OCI-LY1 (cell line): Measurements from ENCODE around the gene SYT2.
"Not testable (repeated sequence)": the region's sequence is repeated elsewhere in the genome, so short reads cannot be mapped to it uniquely, and the experiment has no call there.

Source experiments
- H2AFZ ChIP-seq: fragments of 200-600 bp; sonication (generic), shearing (Covaris generic); 2 replicates; pipeline ENCODE4 v1.6.0; 2014; ENCODE audit warnings: antibody characterized with exemption, mild to moderate bottlenecking, low read length
- H3F3A ChIP-seq: fragments of 200-600 bp; sonication (generic), shearing (Covaris generic); 2 replicates; pipeline ENCODE4 v1.6.0; 2014; ENCODE audit warnings: mild to moderate bottlenecking, antibody characterized with exemption, low read length, moderate library complexity; ENCODE audit not compliant: insufficient read depth
- H3K27ac ChIP-seq: fragments of 200-600 bp; sonication (generic); 2 replicates; pipeline ENCODE4 v1.5.1; 2014; ENCODE audit warnings: low read length, mixed run types, mild to moderate bottlenecking, low read depth; ENCODE audit not compliant: poor library complexity, severe bottlenecking
- H3K27me3 ChIP-seq: fragments of 200-600 bp; sonication (generic); 2 replicates; pipeline ENCODE4 v1.6.0; 2014; ENCODE audit warnings: antibody characterized with exemption, mild to moderate bottlenecking, low read length, moderate library complexity; ENCODE audit not compliant: insufficient read depth
- H3K36me3 ChIP-seq: fragments of 200-600 bp; sonication (generic); 2 replicates; pipeline ENCODE4 v1.6.1; 2014; ENCODE audit warnings: mild to moderate bottlenecking, antibody characterized with exemption, low read length, moderate library complexity, mixed read lengths; ENCODE audit not compliant: insufficient read depth
- H3K4me1 ChIP-seq: fragments of 200-600 bp; sonication (generic); 2 replicates; pipeline ENCODE4 v1.5.1; 2014; ENCODE audit warnings: mild to moderate bottlenecking, low read length, moderate library complexity; ENCODE audit not compliant: insufficient read depth, severe bottlenecking
- H3K4me2 ChIP-seq: fragments of 200-600 bp; sonication (generic), shearing (Covaris generic); 2 replicates; pipeline ENCODE4 v1.6.1; 2014; ENCODE audit warnings: low read length
- H3K4me3 ChIP-seq: fragments of 200-600 bp; sonication (generic); 2 replicates; pipeline ENCODE4 v1.5.1; 2014; ENCODE audit warnings: low read length, low read depth, mild to moderate bottlenecking, mixed read lengths; ENCODE audit not compliant: poor library complexity, severe bottlenecking
- H3K79me2 ChIP-seq: fragments of 200-600 bp; shearing (Covaris generic); 2 replicates; pipeline ENCODE4 v1.6.1; 2016; ENCODE audit warnings: mixed run types, low read length, mixed read lengths; ENCODE audit not compliant: insufficient read depth
- H3K9ac ChIP-seq: fragments of 200-600 bp; sonication (generic), shearing (Covaris generic); 2 replicates; pipeline ENCODE4 v1.6.1; 2014; ENCODE audit warnings: mild to moderate bottlenecking, low read length, mixed read lengths
- H3K9me2 ChIP-seq: fragments of 200-600 bp; sonication (generic), shearing (Covaris generic); 2 replicates; pipeline ENCODE4 v1.6.1; 2014; ENCODE audit warnings: low read depth, mild to moderate bottlenecking, low read length, mixed read lengths
- H3K9me3 ChIP-seq: fragments of 200-600 bp; shearing (Covaris generic); 2 replicates; pipeline ENCODE4 v1.6.1; 2014; ENCODE audit warnings: low read length, mixed read lengths
- H4K20me1 ChIP-seq: fragments of 200-600 bp; sonication (generic), shearing (Covaris generic); 2 replicates; pipeline ENCODE4 v1.6.0; 2016; ENCODE audit warnings: mild to moderate bottlenecking, low read length; ENCODE audit not compliant: insufficient read depth
- CTCF ChIP-seq: fragments of 200-600 bp; sonication (generic), shearing (Covaris generic); IDR thresholded peaks from 2 replicates; pipeline ENCODE4 v1.5.1; 2017; ENCODE audit warnings: mild to moderate bottlenecking, antibody characterized with exemption, low read length, moderate library complexity, mixed read lengths
- EZH2 ChIP-seq: fragments of 200-600 bp; sonication (generic), shearing (Covaris generic); IDR thresholded peaks from 2 replicates; pipeline ENCODE4 v1.8.0; 2017; ENCODE audit warnings: borderline replicate concordance, mixed run types, mild to moderate bottlenecking, antibody characterized with exemption, low read length, moderate library complexity, mixed read lengths

SYT2 gene

GRCh38 chr1:202547215-202547614 lies 163.0 kb downstream of the SYT2 start:
- Histone ChIP-seq H3K27me3 (no peaks in the 10 kb centered on the region), H3K4me3 (no peak overlapping the region), H3K9ac (no peak overlapping the region), H3K4me2 (no peak overlapping the region), H4K20me1 (no peaks in the 10 kb centered on the region), H3K9me3 (no peaks in the 10 kb centered on the region), H3K79me2 (no peaks in the 10 kb centered on the region), H3K27ac (no peak overlapping the region), H3F3A (no peaks in the 10 kb centered on the region), H2AFZ (no peak overlapping the region), H3K36me3 (no peaks in the 10 kb centered on the region), H3K4me1 (no peaks in the 10 kb centered on the region), H3K9me2 (no peaks in the 10 kb centered on the region)
- no peak for TF ChIP-seq CTCF
- TF ChIP-seq EZH2 = no peak

- H3K27me3 ChIP-seq, H3K79me2 ChIP-seq, H3K4me2 ChIP-seq, H3K9ac ChIP-seq, H3K36me3 ChIP-seq, H3K4me3 ChIP-seq, H2AFZ ChIP-seq, H3K27ac ChIP-seq, H3F3A ChIP-seq, H3K9me2 ChIP-seq, H3K4me1 ChIP-seq, H3K9me3 ChIP-seq, H4K20me1 ChIP-seq: not testable (repeated sequence)
Observed at GRCh38 chr1:202546796-202547195, 163.5 kb downstream of the SYT2 start.

GRCh38 chr1:202546377-202546776 lies 163.9 kb downstream of the SYT2 start:
- not testable (repeated sequence) for H3K9me3 ChIP-seq, H2AFZ ChIP-seq, H3K4me1 ChIP-seq, H4K20me1 ChIP-seq, H3K4me2 ChIP-seq, H3K27me3 ChIP-seq, H3K4me3 ChIP-seq, H3K9ac ChIP-seq, H3F3A ChIP-seq, H3K79me2 ChIP-seq, H3K27ac ChIP-seq, H3K36me3 ChIP-seq, H3K9me2 ChIP-seq

- H3K4me2 ChIP-seq, H3K27me3 ChIP-seq, H3K79me2 ChIP-seq, H3F3A ChIP-seq, H3K4me1 ChIP-seq, H3K9ac ChIP-seq, H3K9me3 ChIP-seq, H2AFZ ChIP-seq, H3K36me3 ChIP-seq, H3K27ac ChIP-seq, H3K4me3 ChIP-seq, H4K20me1 ChIP-seq, H3K9me2 ChIP-seq: not testable (repeated sequence)
Observed at GRCh38 chr1:202545647-202546303, 164.5 kb downstream of the SYT2 start.

- H3K4me2 ChIP-seq, H2AFZ ChIP-seq, H3K27ac ChIP-seq, H3K4me1 ChIP-seq, H3K4me3 ChIP-seq, H3K9me2 ChIP-seq, H3K9ac ChIP-seq, H4K20me1 ChIP-seq, H3K36me3 ChIP-seq, H3K79me2 ChIP-seq, H3K9me3 ChIP-seq, H3F3A ChIP-seq, H3K27me3 ChIP-seq: not testable (repeated sequence)
Observed at GRCh38 chr1:202544766-202545449, 165.3 kb downstream of the SYT2 start.

GRCh38 chr1:202543537-202543936 lies 166.7 kb downstream of the SYT2 start:
- H3K4me1 ChIP-seq, H3K4me2 ChIP-seq, H3K4me3 ChIP-seq, H4K20me1 ChIP-seq, H3K9me3 ChIP-seq, H3K27me3 ChIP-seq, H2AFZ ChIP-seq, H3K9ac ChIP-seq, H3F3A ChIP-seq, H3K27ac ChIP-seq, H3K9me2 ChIP-seq, H3K36me3 ChIP-seq, H3K79me2 ChIP-seq: not testable (repeated sequence)

GRCh38 chr1:202542415-202542814 lies 167.8 kb downstream of the SYT2 start:
- not testable (repeated sequence) for H3K27me3 ChIP-seq, H3K9me3 ChIP-seq, H3K36me3 ChIP-seq, H3K27ac ChIP-seq, H3K79me2 ChIP-seq, H3K4me2 ChIP-seq, H3K4me1 ChIP-seq, H3K9ac ChIP-seq, H3K9me2 ChIP-seq, H2AFZ ChIP-seq, H4K20me1 ChIP-seq, H3F3A ChIP-seq, H3K4me3 ChIP-seq
